Middle frontal gyrus (tissue), 1 donor: ENCODE data around the gene WDR27.
"Not testable (repeated sequence)": the region's sequence is repeated elsewhere in the genome, so short reads cannot be mapped to it uniquely, and the experiment has no call there.

ENCODE experiments used
- DNase-seq: peaks from one replicate; pipeline ENCODE4 v3.0.0-alpha.2; 2015; ENCODE audit warnings: low spot score; ENCODE audit errors: extremely low spot score

The WDR27 gene

DNA sequence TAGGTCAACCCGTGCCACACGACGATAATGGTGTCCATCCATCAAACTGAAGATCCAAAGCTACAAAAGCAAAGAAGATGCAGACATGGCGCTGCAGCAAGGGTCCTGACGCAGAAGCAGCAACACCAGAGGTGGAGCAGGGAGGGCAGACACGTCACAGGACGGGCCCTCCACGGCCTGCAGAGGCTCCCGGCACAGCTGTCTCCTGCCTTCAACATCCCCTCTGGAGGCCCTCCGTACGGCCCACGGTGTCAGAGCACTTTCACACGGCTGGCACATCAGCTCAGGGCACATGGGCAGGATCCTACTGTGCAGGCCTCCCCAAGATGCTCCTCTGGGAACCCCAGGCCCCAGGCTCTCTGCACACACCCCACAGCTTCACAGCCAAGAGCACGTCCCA is 37.6 kb downstream of the WDR27 start:
- no peak for DNase-seq

GRCh38 chr6:169663468-169663867 is 38.4 kb downstream of the WDR27 start:
- DNase-seq = no peak

GRCh38 chr6:169661391-169661756 is 40.5 kb downstream of the WDR27 start:
- no peak for DNase-seq

DNA sequence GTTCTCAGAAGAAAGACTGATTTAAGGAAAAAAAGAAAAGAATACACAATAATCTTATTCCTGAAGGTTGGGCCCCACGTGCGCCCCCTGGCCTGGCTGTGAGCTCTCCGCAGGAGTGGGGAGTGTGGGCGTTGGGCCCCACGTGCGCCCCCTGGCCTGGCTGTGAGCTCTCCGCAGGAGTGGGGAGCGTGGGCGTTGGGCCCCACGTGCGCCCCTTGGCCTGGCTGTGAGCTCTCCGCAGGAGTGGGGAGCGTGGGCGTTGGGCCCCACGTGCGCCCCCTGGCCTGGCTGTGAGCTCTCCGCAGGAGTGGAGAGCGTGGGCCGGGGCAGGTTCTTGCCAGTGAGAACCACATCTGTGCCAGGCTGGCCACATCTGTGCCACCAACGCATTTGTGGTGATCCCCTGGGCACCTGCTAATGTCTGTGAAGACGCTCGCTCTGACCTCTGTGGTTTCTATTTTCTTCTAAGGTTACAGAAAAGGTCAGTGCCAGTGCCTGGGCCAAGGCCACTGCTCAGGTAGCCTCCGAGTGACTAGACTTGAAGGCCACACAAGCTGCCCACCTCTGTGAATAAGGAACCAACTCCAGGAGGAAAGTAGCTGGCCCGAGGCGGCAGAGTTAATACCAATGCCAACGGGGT is 41.0 kb downstream of the WDR27 start:
- no peak for DNase-seq

DNA sequence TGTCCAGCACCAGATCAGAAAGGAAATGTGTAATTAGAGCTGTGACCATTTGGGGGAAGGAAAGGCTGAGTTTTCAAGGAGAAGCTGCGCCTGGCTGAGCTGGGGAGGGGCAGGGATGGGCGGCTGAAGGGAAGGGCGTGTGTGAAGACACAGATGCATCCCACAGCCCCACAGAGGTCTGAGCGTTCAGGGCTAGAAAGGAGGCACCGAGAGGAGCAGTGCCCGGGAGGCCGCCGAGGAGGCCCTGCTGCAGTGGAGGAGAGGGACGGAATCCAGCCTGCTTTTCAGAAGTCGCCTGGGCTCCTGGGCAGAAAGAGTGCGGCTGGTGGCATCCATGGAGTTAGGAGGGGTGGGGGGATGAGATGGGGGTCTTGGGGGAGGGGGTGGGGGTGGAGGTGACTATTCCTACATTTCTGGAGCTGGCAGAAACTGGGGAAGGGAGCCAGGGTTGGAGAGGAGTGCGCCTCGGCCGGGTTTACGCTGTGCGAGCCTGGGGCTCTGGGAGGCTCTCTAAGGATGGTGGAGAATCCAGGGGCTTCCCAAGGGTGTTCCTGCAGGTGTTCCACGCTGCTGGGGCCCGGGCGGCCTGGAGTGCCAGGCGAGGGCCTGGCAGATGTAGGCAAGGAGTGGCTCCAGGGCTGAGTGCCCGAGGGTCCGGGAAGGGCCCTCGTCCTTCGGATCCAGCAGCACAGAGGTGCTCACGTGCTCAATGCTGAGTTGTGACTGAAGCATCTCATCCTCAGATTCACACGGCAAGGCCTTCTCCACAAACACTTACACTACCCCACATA is 41.8 kb downstream of the WDR27 start:
- no peak for DNase-seq

GRCh38 chr6:169657284-169657610 is 44.6 kb downstream of the WDR27 start:
- no peak for DNase-seq

DNA sequence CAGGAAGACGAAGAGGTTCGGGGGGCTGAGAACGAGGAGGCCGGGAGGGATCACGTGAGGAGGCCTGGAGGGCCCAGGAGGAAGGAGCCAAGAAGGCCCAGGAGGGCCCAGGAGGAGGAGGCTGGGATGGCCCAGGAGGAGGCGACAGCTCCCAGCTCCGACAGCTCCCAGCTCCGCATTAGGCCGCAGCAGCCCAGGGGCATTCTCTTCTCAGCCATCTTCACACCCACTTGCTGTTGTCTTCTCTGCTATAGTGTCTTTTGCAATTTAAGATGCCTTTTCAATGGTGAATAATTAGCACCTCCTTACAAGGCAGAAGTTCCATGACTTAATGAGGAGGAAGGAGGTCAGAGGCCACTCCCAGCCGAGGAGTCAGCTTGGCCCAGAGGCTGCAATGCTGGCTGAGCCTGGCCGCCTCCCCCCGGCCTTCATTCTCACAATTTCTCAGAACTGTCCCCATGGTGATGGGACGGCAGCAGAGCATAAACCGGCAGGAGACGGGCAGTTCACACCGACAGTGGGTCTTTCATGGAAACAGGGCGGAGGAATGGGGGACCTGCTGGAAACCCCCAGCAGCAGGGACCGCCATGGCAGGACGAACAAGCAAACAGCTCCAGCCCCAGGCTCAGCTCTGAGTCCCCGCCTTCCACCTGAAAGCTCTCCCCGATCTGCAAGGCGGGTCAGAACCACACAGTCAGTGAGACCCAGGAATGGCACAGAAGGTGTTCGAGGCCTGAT is 45.1 kb downstream of the WDR27 start:
- DNase-seq = no peak

DNA sequence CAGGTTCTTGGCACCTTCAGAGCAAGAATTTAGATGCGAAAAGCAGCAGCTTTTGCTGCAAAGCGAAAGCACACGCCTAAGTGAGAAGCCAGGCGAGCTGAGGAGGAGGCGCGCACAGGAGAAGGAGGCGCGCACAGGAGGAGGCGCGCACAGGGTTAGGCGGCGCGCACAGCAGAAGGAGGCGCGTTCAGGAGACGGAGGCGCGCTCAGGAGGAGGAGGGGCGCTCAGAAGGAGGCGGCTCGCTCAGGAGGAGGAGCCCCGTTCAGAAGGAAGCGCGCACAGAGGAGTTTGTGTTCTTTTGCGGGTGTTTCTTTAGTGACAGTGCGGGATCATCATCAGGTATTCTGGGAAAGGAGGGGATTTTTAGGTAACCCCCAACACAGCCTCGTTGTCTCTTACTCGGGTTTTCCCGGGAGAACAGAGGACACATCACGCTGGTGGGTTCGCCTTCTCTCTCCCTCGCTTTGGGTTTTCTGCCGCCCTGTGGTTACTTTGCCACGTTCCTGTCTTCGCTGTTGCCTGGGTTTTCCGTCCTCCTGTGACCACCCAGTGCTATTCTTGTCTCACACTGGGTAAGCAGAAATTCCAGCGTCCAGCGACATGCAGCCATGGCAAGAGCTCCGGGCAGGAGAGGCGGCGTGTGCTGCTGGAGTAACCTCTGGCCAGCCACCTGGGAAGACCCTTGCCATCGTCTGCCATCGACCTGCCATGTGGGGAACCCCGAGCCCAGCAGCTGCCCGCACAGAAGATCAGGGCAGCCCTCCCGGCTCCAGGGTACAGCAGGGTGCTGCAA is 47.0 kb downstream of the WDR27 start:
- DNase-seq = peak; percentile 36

DNA sequence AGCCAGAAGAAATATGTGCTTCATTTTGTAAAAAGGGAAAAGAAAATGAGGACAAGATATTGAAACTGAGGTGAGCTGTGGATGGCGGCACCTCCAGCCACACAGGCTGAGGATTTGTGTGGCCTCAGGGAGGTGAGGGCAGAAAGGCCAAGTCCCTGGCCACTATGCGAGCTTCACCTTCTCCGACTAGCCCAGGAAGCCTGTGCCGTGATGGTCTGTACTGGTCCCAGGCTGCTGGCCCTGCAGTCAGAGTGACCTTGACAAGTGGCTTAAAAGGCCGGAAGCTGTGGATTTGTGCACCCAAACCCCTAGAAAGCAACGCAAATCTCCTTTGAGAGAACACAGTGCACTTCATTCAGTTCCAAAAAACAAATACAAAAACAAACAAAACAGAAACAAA is 48.1 kb downstream of the WDR27 start:
- no peak for DNase-seq

DNA sequence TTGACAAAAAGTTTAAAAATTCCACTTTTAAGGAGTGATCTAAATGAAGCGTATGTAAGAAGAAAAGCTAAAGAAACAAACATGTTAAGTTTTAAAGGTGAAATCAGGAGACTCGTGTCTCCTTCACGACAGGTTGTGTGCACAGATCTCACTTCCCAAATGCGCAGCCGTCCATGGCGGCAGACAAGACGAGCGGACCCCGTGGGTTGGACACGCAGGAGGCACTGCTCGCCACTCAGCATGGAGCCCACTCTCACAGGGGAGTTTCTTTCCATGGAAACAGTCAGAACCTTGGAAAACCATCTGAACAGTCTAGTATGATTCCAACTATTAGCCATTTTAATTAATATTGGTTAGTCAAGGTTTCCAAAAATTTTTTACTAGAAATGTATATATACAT is 48.9 kb downstream of the WDR27 start:
- DNase-seq = no peak

DNA sequence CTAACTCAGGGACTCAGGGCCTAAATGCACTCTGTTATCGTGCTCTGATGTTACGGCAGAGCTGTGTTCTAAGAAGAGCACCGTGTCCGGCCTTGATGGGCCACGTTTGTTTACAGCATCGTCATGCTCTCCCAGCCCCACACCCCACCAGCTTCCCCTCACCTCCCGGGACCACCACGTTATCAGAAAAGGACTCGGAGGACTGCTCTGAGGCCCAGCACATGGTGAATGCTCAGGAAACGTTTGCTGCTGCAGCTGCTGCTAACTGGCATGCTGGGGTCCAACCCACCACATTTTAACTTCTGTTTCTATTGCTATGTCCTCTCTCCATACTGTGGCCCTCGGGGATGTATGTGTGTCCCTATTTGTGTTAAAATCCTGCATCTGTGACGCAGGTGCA is 50.3 kb downstream of the WDR27 start:
- DNase-seq = no peak

DNA sequence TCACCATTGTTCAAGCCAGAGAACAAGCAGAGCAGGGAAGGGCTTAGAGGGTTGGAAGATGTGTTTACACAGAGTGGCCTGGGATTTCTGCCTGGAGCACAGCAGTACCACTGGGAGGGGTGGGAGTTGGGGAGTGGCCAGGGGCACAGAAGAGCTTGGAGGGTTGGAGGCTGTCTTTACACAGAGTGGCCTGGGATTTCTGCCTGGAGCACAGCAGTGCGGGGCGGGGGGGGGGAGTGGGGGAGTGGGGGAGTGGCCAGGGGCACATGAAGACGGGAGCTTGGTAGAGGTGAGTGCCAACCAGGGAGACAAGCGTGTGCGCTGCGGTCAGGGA is 50.9 kb downstream of the WDR27 start:
- DNase-seq = no peak

DNA sequence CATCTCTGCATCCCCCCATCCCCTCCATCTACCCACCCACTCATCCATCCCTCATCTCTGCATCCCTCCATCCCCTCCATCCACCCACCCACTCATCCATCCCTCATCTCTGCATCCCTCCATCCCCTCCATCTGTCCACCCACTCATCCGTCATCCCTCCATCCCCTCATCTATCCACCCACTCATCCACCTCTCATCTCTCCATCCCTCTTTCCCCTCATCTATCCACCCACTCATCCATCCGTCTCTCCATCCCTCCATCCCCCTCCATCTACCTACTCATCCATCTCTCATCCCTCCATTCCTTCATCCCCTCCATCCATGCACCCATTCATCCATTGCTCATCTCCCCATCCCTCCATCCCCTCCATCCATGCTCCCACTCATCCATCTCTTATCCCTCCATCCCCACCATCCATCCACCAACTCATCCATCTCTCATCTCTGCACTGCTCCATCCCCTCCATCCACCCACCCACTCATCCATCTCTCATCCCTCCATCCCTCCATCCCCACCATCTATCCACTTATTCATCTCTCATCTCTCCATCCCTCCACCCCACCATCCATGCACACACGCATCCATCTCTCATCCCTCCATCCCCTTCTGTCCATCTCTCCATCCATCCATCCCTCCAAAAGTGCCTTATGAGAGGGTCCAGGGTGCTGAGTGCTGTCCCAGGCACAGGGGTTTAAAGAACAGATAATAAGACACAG is 51.4 kb downstream of the WDR27 start:
- no peak for DNase-seq

DNA sequence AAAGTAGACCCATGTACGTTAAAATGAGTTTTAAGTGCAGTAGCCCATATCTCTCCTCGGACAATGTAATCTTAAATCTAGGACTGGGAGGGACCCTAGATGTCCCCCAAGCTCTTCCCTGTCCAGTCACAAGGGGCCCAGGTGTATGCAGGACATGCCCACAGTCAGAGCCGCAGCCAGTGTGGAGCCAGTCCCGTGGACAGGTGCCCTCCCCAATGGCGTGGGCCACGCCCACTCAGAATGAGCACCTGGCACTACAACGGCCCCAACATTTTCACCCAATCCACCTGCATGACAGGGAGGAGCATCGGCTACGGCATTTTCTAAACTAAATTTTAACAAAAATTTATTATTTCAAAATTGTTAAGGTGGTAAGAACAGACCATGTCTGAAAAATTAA is 53.2 kb downstream of the WDR27 start:
- no peak for DNase-seq

DNA sequence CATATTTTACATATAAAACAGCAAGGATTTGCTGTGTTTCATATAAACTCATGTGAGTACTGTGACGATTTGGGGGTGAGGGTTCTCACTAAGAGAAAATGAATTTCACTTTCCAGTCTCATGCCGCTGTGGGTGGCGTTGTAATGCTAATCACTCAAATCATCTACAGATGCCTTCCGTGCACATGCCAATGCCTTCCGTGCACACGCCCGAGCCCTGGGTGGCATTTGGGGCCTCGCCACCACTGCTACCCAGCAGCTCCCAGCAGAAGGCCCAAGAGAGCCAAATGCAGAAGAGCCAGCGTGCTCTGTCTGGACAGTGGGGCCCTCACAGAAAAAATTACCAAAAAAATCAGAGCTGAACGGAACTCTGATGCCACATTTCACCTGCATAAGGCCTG is 53.7 kb downstream of the WDR27 start:
- no peak for DNase-seq

- no peak for DNase-seq
Observed at GRCh38 chr6:169647637-169648036, 54.2 kb downstream of the WDR27 start.

DNA sequence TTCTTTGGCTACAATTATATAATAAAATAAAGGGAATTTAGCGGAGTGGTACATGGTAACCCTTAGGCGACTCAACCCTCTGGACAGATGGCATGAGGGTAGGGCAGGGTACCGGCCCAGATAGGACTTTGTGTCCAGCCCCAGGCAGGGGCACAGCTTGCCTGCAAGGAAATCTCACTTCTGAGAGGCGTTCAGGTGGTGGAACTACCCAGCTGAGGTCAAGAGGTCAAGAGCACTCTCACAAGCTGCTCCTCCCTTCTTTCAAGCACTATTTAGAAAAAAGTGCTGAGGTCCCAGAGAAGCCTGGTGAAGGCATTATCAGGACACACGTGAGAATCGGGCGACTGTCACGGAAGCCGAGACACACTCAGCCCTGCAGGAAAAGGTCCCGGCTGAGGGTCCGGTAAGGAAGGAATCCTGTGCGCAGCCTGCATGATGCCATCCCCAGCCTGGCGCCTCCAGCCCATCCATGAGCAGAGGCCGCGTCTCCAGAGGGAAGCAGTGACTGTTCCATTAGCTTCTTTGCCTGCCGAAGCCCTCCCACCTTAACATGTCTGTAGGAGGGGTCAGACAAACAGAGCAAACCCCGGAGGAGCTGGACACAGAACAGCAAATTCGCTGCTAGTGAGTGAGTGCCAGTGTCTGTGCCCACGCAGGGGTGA is 54.8 kb downstream of the WDR27 start:
- no peak for DNase-seq

GRCh38 chr6:169645459-169645858 is 56.4 kb downstream of the WDR27 start:
- DNase-seq = not testable (repeated sequence)

GRCh38 chr6:169643521-169643920 is 58.3 kb downstream of the WDR27 start:
- no peak for DNase-seq

DNA sequence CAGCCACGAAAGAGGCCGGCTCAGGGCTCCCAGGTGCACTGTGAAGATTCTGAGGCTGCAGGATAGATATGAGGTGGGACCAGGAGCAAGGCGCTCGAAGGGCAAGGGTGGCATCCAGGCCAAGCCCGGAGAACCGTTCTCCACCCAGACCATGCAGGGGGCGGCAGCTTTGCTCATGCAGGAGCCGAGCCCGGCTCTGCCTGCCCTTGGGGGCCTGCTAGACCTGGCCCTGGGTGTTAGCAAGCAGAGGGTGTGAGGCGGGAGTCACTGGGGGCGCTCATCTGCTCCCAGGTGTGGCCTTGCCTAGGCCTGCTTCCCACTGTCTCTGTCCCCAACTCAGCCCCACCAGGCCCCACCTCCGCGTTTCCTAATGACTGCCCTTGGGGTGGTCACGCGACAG is 59.4 kb downstream of the WDR27 start:
- DNase-seq = no peak
